Type B pancreatic cell (in vitro differentiated cells): ENCODE results near the gene NPAP1. TPM values are rescaled to one million over a fixed set of nuclear protein-coding genes. Genes with fewer than 3 reads are reported as not detected.
"Not testable (repeated sequence)": the region's sequence is repeated elsewhere in the genome, so short reads cannot be mapped to it uniquely, and the experiment has no call there.

ENCODE experiments used
- DNase-seq: peaks from one replicate; pipeline ENCODE4 v3.0.0; 2021; ENCODE audit warnings: mixed read lengths; ENCODE audit not compliant: unreplicated experiment; ENCODE audit errors: extremely low spot score
- H3K27ac Mint-ChIP-seq: 2 replicates; pipeline ENCODE4 v1.8.0; 2021; ENCODE audit warnings: mild to moderate bottlenecking, mixed read lengths
- H3K27me3 Mint-ChIP-seq: 2 replicates; pipeline ENCODE4 v1.8.0; 2021; ENCODE audit warnings: mixed read lengths
- H3K36me3 Mint-ChIP-seq: 2 replicates; pipeline ENCODE4 v1.8.0; 2021; ENCODE audit warnings: mixed read lengths
- H3K4me1 Mint-ChIP-seq: one replicate; pipeline ENCODE4 v1.8.0; 2021; ENCODE audit warnings: mixed read lengths; ENCODE audit not compliant: unreplicated experiment
- H3K4me3 Mint-ChIP-seq: 2 replicates; pipeline ENCODE4 v1.8.0; 2021; ENCODE audit warnings: mild to moderate bottlenecking, mixed read lengths
- H3K9me3 Mint-ChIP-seq: 2 replicates; pipeline ENCODE4 v1.8.0; 2021; ENCODE audit warnings: mixed read lengths
- CTCF ChIP-seq: fragments of 200-600 bp; sonication (generic); conservative IDR thresholded peaks from 2 replicates; pipeline ENCODE4 v1.5.0; 2021; ENCODE audit warnings: antibody characterized with exemption, mild to moderate bottlenecking
- total RNA-seq: library from RNA; stranded (reverse); gene quantifications from 2 replicates; pipeline ENCODE4 v1.2.1, GENCODE V29; 2021; ENCODE audit warnings: low replicate concordance

The NPAP1 gene
- total RNA-seq, 1 donor from 2014 or later = 0.17 TPM

DNA sequence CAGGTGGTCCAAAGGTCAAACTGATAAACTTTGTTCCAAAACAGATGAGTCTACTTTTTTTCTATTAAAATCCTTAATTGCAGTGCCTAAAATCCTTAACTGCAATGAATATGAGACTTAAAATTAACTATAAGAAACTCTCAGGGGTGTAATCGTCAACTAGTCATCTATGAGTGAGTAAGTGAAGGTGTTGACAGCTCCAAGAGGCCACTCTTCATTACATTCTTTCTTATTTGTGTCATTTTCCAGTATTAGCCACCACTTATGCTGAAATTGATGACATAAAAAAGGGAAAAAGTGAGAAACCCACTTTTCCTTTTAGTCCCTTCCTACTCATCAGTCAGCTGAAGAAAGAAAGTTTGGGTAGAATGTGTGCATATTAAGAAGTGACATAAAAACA lies 12.6 kb upstream of the NPAP1 start:
- TF ChIP-seq CTCF = no peak
- Mint-ChIP-seq H3K4me3 (no peak overlapping the region), H3K4me1 (no peaks in the 10 kb centered on the region), H3K27me3 (no peaks in the 10 kb centered on the region), H3K27ac (no peak overlapping the region), H3K36me3 (no peaks in the 10 kb centered on the region), H3K9me3 (no peaks in the 10 kb centered on the region)
- no peak for DNase-seq

DNA sequence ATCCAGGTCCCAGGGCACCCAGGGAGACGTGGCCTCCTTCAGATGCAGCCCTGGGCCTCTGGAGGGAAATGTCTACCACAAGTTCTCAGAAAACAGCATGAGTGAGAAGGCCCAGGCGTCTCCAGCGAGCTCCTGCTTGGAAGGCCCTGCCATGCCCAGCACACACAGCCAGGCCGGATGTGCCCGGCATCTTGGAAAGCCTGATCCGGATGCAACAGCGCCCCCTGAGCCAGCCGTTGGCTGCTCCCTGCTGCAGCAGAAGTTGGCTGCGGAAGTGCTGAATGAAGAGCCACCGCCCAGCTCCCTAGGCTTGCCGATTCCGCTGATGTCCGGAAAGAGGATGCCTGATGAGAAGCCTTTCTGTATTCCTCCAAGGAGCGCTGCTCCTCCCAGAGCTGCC lies 856 bp downstream of the NPAP1 start:
- H3K36me3 Mint-ChIP-seq = no peaks in the 10 kb centered on the region
- TF ChIP-seq CTCF = no peak
- H3K4me1 Mint-ChIP-seq = no peaks in the 10 kb centered on the region
- DNase-seq = no peak
- no peak overlapping the region for H3K4me3 Mint-ChIP-seq
- H3K27me3 Mint-ChIP-seq = no peaks in the 10 kb centered on the region
- peaks cover 13% of the 10 kb centered on the region for H3K9me3 Mint-ChIP-seq
- H3K27ac Mint-ChIP-seq = no peak overlapping the region

- Mint-ChIP-seq H3K27me3 (no peaks in the 10 kb centered on the region), H3K4me3 (no peak overlapping the region), H3K36me3 (no peaks in the 10 kb centered on the region), H3K4me1 (no peaks in the 10 kb centered on the region), H3K27ac (no peak overlapping the region), H3K9me3 (peaks cover 10% of the 10 kb centered on the region)
- DNase-seq = no peak
- no peak for TF ChIP-seq CTCF
These were observed 2.9 kb downstream of the NPAP1 start for GRCh38 chr15:24678485-24678884.

GRCh38 chr15:24682002-24682401 lies 6.4 kb downstream of the NPAP1 start:
- Mint-ChIP-seq H3K36me3 (no peaks in the 10 kb centered on the region), H3K27me3 (no peaks in the 10 kb centered on the region), H3K4me3 (no peak overlapping the region), H3K9me3 (peaks cover 10% of the 10 kb centered on the region), H3K27ac (no peak overlapping the region), H3K4me1 (no peaks in the 10 kb centered on the region)
- no peak for TF ChIP-seq CTCF
- no peak for DNase-seq

DNA sequence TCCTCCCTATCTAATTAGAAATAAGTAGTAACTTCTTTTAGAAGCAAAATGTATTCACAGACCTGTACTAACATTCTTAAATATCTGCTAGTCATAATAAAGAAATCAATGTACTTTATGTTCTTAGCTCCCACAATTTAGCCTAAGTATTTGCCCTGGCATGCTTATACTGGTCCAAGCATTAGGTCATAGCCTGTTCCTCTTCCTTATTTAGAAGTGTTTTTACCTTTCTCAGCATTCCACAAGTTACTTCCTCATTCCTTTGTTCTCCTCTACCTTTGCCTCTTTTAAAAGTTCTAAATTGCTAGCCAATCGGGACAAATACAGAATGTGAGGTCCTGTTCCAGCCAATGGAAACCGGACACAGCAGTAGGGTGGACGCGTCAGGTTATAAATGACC lies 7.3 kb downstream of the NPAP1 start:
- not testable (repeated sequence) for DNase-seq, H3K4me1 Mint-ChIP-seq, H3K27me3 Mint-ChIP-seq, H3K9me3 Mint-ChIP-seq, H3K4me3 Mint-ChIP-seq, H3K36me3 Mint-ChIP-seq
- H3K27ac Mint-ChIP-seq = peak overlapping the region; percentile 76

DNA sequence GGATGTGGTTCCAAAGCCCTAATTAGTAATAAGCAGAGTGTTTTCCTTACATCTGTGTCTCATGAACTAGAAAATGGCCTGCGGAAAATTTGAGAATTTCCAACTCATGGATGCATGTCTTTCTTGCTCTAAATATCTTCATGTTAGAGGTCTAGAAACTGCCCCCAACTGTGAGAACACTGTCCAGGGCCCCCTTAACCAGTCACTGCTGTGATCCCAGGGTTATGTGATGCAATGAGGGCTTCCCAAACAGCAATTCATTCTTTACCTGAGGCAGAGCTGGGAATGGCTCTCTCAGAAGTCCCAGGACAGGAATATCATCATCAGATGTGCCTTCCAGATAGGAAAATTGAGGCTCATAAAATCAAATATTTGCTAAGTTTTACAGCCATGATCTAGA lies 8.2 kb downstream of the NPAP1 start:
- no peaks in the 10 kb centered on the region for H3K9me3 Mint-ChIP-seq
- H3K4me3 Mint-ChIP-seq = no peak overlapping the region
- no peak for TF ChIP-seq CTCF
- DNase-seq = no peak
- H3K27ac Mint-ChIP-seq = no peak overlapping the region
- H3K27me3 Mint-ChIP-seq = no peaks in the 10 kb centered on the region
- H3K36me3 Mint-ChIP-seq = no peaks in the 10 kb centered on the region
- no peaks in the 10 kb centered on the region for H3K4me1 Mint-ChIP-seq
